HG02970 (cell line): ENCODE results near the gene CNMD.
"Not testable (repeated sequence)": the region's sequence is repeated elsewhere in the genome, so short reads cannot be mapped to it uniquely, and the experiment has no call there.

ENCODE experiments used
- ATAC-seq: cut with Tn5 transposase; IDR thresholded peaks from one replicate; pipeline ENCODE4 v1.9.1; 2021; ENCODE audit warnings: mild to moderate bottlenecking, moderate library complexity, moderate number of reproducible peaks; ENCODE audit not compliant: unreplicated experiment, low FRiP score

Gene CNMD

GRCh38 chr13:52746141-52746540 lies 6.5 kb upstream of the CNMD start:
- no peak for ATAC-seq

GRCh38 chr13:52744842-52745375 lies 5.3 kb upstream of the CNMD start:
- no peak for ATAC-seq

- ATAC-seq, result no peak
Observed at GRCh38 chr13:52743988-52744387, 4.4 kb upstream of the CNMD start.

GRCh38 chr13:52743569-52743968 lies 3.9 kb upstream of the CNMD start:
- ATAC-seq, result no peak

GRCh38 chr13:52738719-52739467 lies 727 bp downstream of the CNMD start:
- no peak for ATAC-seq

GRCh38 chr13:52737965-52738364 lies 1.7 kb downstream of the CNMD start:
- no peak for ATAC-seq

GRCh38 chr13:52737451-52737850 lies 2.2 kb downstream of the CNMD start:
- ATAC-seq, result no peak

GRCh38 chr13:52736891-52737290 lies 2.7 kb downstream of the CNMD start:
- ATAC-seq, result no peak

- no peak for ATAC-seq
Observed at GRCh38 chr13:52734075-52734623, 5.5 kb downstream of the CNMD start.

GRCh38 chr13:52726258-52726657 lies 13.4 kb downstream of the CNMD start:
- ATAC-seq, result no peak

GRCh38 chr13:52725302-52725701 lies 14.3 kb downstream of the CNMD start:
- no peak for ATAC-seq

- no peak for ATAC-seq
Observed at GRCh38 chr13:52723181-52723580, 16.4 kb downstream of the CNMD start.

- not testable (repeated sequence) for ATAC-seq
Observed at GRCh38 chr13:52721356-52721755, 18.3 kb downstream of the CNMD start.

- not testable (repeated sequence) for ATAC-seq
Observed at GRCh38 chr13:52720904-52721303, 18.7 kb downstream of the CNMD start.

GRCh38 chr13:52713894-52714293 lies 25.7 kb downstream of the CNMD start:
- no peak for ATAC-seq

- ATAC-seq, result no peak
Observed at GRCh38 chr13:52712385-52712784, 27.2 kb downstream of the CNMD start.

- no peak for ATAC-seq
Observed at GRCh38 chr13:52711286-52711685, 28.3 kb downstream of the CNMD start.

- not testable (repeated sequence) for ATAC-seq
Observed at GRCh38 chr13:52708266-52708665, 31.4 kb downstream of the CNMD start.

GRCh38 chr13:52707375-52707774 lies 32.2 kb downstream of the CNMD start:
- ATAC-seq, result no peak

- no peak for ATAC-seq
Observed at GRCh38 chr13:52706081-52706480, 33.5 kb downstream of the CNMD start.

- no peak for ATAC-seq
Observed at GRCh38 chr13:52703482-52703881, 36.1 kb downstream of the CNMD start.
